Activated CD4-positive, alpha-beta T cell treated with anti-CD3 and anti-CD28 coated beads, Interleukin-2, amount 50 U/mL, for 24 hours (primary cell): ENCODE results near the gene FBXO8.
A peak's percentile ranks its signal among the peaks of the same experiment; 100 is the strongest.
"Not testable (repeated sequence)": the region's sequence is repeated elsewhere in the genome, so short reads cannot be mapped to it uniquely, and the experiment has no call there.

Source experiments
- DNase-seq, 2 donors: peaks; one replicate each; pipeline ENCODE4 v3.0.0-alpha.2; 2020; ENCODE audit warnings: low read depth in 1 of 2, low spot score in 1 of 2

FBXO8 gene

DNA sequence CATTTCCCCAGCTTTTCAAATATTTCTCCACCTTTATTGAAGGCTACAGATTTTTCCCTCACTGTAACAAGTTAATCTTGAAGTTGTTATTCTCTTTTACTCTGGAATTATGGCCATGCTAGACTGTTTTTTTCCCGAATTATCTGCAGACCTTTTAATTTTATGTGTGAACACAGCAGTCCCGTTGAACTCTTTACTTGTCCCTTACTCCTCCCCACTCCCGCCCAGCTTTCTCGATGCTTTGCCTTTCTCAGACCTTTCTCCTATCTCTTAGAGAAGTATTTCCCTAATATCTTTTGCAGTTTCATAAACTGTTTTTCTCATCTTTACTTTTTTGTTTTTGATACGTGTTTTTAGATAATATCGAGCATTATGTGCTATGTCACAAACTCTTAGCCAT lies 1.0 kb upstream of the FBXO8 start:
- no peak for DNase-seq

- DNase-seq, result peak; percentile 50 to 77
These were observed 496 bp downstream of the FBXO8 start for GRCh38 chr4:174282836-174283506.

DNA sequence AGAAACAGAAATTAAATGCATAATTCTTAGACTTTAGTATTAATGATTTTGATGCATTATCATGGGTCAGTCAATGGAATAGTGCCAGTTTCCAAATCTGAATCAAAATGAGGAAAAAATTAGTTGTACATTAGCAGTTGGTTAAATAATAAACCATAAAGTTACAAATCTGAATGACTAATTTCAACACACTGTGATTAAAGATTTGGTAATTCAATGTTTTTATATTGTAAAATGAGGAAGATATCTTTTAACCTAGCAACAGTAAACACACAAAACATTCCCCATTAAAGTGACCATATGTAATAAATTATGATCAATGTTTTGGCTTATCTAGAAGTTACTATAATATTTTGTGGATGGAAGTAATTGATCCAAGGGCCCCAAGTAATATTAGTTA lies 1.6 kb downstream of the FBXO8 start:
- DNase-seq, result no peak

DNA sequence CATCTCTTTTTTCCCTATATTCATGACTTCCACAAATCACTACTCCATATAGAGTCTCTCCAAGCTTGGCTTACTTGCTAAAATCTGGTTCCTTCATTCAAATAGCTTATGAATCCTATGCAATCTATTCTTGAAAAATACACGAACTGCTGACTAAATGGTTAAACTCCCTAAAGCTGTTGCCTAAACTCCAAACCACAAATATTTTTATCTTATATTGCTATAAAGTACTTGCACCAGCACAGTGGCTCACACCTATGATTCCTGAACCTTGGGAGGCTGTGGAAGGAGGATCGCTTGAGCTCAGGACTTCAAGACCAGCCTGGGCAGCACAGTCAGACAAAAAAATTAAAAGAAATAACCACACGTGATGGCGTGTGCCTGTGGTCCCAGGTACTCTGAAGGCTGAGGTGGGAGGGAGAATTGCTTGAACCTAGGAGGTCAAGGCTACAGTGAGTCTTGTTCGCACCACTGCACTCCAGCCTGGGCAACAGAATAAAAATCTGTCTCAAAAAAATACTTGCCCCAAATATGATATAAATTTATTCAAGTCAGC lies 2.2 kb downstream of the FBXO8 start:
- DNase-seq, result no peak

DNA sequence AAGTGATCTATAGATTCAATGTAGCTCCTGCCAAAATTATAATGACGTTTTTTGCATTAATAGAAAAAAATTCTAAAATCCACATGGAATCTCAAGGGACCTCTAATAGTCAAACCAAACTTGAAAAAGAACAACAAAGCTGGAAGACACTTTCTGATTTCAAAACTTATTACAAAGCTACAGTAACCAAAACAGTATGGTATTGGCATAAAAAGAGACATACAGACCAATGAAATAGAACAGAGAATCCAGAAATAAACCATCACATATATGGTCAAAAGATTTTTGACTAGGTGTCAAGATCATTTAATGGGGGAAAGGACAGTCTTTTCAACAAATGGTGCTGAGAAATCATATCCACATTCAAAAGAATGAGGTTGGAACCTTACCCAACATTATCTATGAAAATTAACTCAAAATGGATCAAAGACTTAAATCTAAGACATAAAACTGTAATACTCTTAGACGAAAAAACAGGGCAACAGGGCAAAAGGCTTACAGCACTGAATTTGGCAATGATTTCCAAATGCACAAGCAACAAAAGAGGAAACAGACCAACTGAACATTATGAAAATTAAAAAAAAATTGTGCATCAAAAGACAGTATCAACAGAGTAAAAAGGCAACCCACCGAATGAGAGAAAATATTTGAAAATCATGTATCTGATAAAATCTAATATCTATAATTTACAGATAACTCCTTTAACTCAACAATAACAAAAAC lies 3.9 kb downstream of the FBXO8 start:
- no peak for DNase-seq

DNA sequence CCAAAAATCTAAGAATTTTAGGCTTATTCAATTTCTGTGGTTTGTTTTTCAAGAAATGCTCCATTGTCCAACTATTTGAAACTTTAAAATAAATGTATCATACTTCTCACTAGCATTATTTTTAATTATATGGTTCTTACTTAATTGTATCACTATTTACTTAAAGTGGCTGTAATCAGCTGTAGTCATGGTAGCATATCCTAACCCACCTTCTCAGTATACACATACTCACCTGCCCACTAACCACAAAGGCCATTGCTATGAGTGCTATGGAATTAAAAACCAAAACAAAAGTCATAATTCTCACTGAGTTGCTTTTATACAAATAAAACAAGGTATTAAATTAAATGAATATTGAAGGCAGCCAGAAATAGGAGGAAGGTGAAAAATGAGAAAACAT lies 5.0 kb downstream of the FBXO8 start:
- DNase-seq, result no peak

- DNase-seq, result no peak
These were observed 6.0 kb downstream of the FBXO8 start for GRCh38 chr4:174277433-174277832.

- no peak for DNase-seq
These were observed 8.4 kb downstream of the FBXO8 start for GRCh38 chr4:174275101-174275500.

GRCh38 chr4:174274436-174274835 lies 9.0 kb downstream of the FBXO8 start:
- no peak for DNase-seq

- DNase-seq, result no peak
These were observed 9.5 kb downstream of the FBXO8 start for GRCh38 chr4:174273930-174274329.

DNA sequence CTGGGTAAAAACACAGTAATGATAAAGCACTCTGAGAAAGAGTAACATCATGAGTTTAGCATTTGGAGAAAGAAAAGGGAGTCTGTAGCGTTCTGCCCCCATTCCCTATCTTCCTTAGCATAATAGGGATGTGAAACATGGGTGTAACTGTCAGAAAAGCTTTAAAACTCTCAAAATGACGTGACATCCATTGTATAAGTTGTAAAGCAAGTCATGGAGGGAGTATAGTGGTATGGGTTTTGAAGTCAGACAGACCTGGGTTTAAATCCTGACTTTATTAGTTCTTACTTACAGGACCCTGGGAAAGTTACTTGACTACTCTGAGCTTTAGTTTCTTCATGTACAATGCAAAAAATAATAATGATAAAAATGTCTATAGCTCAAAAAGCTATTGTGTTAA lies 17.1 kb downstream of the FBXO8 start:
- no peak for DNase-seq

GRCh38 chr4:174265916-174266315 lies 17.6 kb downstream of the FBXO8 start:
- DNase-seq, result no peak

GRCh38 chr4:174263445-174263736 lies 20.1 kb downstream of the FBXO8 start:
- DNase-seq, result no peak

GRCh38 chr4:174262624-174263444 lies 20.6 kb downstream of the FBXO8 start:
- DNase-seq, result no peak

DNA sequence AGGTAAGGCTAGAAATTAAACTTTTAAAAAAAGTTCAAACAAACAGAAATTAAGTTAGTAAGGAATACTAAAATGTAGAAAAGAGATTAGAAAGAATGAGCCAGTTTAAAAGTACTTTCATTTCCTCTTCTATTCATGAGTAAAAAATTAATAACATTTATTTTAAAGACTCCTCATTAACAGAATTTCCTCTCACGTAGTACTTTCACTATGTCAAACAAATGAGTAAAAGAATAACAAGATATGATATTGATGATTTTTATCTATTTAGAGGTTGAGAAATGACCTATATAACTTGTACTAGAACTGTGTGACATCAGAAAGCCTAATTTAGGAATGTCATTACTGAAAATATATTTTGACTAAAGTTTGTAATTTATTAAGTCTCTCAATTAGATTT lies 22.0 kb downstream of the FBXO8 start:
- not testable (repeated sequence) for DNase-seq

GRCh38 chr4:174260099-174260498 lies 23.4 kb downstream of the FBXO8 start:
- no peak for DNase-seq

GRCh38 chr4:174259580-174259979 lies 23.9 kb downstream of the FBXO8 start:
- DNase-seq, result no peak

- DNase-seq, result no peak
These were observed 27.2 kb downstream of the FBXO8 start for GRCh38 chr4:174256277-174256713.

- no peak for DNase-seq
These were observed 27.7 kb downstream of the FBXO8 start for GRCh38 chr4:174255786-174256185.

DNA sequence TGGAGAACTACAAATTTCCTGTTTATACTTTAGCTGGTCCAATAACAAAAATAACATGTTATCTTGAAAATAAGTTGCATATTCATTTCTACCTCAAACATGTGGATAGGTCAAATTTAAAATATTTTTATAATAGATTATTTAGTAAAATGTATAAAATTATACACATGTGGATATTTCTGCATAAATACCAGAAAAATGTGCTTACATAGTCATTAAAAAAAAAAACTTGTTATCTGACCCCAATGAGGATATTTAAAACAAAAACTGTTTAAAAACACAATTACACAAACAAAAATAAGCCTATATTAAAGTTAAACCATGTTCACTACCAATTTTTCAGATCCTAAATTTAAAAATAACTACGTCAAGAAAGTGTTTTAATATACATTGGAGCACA lies 28.1 kb downstream of the FBXO8 start:
- no peak for DNase-seq

DNA sequence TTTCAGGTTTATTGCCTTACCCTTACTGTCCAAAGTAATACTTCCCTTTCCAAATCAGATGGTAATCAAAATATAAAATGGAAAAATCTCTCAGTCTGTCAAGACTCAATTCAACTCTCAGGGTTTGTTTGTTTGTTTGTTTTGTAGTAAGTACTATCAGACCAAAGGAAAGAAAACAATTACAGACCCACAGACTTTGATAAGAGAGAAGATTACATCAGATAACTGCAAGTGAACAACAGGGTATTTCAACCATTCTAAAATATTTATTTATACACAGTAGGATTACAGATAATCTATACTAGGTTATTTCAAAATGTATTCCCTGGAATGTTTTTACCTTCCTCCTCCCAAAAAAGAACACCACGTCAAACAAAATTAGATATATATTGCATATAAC lies 28.9 kb downstream of the FBXO8 start:
- DNase-seq, result no peak

- DNase-seq, result no peak
These were observed 31.1 kb downstream of the FBXO8 start for GRCh38 chr4:174252412-174252811.
